Measurements from ENCODE around the gene SLC6A3. TPM values are rescaled to one million over a fixed set of nuclear protein-coding genes. Genes with fewer than 3 reads are reported as not detected.

Gene SLC6A3
- polyA plus RNA-seq, 6 donors from 2014 or later, result 0.09 TPM; not detected in 5

DNA sequence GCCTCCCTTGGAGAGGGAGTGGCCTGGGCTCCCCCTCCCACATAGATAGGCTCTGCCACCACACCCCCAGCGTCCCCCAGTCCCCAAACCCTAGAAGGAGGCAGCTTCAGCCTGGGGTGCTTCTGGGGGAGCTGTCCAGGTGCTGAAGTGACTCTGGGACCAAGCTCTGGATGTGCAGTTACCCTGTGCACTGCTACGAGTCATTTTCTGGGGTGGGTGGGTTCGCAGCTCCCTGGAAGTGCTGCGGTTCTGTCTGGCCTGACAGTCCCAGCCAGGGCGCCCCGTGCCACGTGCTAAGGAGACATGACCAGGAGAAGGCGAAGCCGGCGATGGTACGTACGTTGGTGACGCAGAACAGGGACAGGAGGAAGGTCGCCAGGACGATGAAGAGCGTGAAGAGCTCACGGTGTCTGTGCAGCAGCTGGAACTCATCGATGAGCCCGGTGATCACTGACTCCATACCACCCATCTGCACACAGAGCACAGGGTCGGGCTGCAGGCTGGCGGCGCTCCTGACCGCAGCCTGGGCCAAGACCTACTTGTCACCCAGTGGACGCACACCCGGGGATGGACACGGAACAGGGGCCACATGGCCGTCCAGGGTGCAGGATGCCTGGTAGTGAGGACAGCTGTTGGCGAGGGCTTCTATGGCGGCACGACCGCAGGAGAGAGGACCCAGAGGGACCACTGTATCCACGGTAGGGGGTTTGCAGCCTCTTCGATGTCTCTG lies 35.7 kb downstream of the SLC6A3 start:
- H3K36me3 Mint-ChIP-seq, result no peaks in the 10 kb centered on the region
- peak overlapping the region in 1 of 6 donors; percentile 38 for H3K27ac Mint-ChIP-seq
- peaks cover 26 to 49% (median 46%) of the 10 kb centered on the region in 3 donors for H3K27me3 Mint-ChIP-seq
- DNase-seq (no peak), ATAC-seq (ENCODE audit: low read depth in 2 of 2) (peak; percentile 23 to 30)
- H3K9me3 Mint-ChIP-seq, result peaks cover 0 to 1% (median 0%) of the 10 kb centered on the region in 7 donors
- H3K4me1 Mint-ChIP-seq, result peaks cover 7 to 11% (median 8%) of the 10 kb centered on the region in 3 donors
- H3K4me3 Mint-ChIP-seq, result peak overlapping the region in 2 of 8 donors; percentile 53 to 76

DNA sequence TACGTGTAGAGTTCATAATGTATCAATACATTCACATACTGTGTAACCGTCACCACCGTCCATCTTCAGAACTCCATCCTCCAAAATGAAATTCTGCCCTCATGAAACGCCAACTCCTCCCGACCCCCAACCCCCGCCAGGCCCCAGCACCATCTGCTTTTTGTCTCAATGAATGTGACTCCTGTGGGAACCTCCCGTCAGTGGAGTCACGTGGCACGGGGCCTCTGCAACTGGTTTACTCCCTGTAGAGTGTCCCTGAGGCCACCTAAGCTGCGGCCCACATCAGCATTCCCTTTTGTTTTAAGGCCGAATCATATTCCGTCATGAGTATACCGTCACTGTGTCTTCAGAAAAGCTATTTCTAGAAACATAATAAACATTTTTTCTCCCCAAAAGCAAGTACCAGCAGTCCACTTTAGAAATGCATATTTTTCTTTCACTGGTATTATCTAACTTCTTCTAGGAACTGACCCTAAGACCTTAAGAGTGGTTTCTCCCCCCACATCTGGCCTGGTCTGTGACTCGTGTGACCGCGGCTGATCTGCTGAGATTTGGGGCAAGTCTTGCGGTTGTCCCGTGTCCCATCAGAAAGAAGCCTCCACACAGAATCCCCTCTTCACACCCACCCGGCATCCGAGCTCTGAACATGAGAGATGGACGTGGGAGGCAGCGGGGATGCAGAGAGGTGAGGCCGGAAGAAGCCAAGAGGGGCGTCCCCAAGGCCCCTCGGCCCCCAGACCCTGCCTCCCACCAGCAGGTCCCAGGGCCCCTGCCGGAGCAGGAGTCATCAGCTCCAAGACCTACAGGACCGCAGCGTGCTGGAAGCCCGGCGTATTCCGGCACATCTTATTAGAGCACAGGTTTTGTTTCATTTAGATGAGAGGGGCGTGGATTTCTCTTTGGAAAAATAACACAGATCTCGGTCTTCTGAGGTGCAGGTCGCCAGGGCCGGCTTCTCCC lies 38.3 kb downstream of the SLC6A3 start:
- Mint-ChIP-seq H3K4me3 (no peak overlapping the region), H3K9me3 (no peaks in the 10 kb centered on the region), H3K4me1 (peaks cover 4 to 6% (median 6%) of the 10 kb centered on the region in 3 donors), H3K36me3 (no peaks in the 10 kb centered on the region), H3K27me3 (peaks cover 33 to 53% (median 50%) of the 10 kb centered on the region in 3 donors), H3K27ac (no peak overlapping the region)
- ATAC-seq (ENCODE audit: low read depth in 2 of 2) (no peak), DNase-seq (no peak)

DNA sequence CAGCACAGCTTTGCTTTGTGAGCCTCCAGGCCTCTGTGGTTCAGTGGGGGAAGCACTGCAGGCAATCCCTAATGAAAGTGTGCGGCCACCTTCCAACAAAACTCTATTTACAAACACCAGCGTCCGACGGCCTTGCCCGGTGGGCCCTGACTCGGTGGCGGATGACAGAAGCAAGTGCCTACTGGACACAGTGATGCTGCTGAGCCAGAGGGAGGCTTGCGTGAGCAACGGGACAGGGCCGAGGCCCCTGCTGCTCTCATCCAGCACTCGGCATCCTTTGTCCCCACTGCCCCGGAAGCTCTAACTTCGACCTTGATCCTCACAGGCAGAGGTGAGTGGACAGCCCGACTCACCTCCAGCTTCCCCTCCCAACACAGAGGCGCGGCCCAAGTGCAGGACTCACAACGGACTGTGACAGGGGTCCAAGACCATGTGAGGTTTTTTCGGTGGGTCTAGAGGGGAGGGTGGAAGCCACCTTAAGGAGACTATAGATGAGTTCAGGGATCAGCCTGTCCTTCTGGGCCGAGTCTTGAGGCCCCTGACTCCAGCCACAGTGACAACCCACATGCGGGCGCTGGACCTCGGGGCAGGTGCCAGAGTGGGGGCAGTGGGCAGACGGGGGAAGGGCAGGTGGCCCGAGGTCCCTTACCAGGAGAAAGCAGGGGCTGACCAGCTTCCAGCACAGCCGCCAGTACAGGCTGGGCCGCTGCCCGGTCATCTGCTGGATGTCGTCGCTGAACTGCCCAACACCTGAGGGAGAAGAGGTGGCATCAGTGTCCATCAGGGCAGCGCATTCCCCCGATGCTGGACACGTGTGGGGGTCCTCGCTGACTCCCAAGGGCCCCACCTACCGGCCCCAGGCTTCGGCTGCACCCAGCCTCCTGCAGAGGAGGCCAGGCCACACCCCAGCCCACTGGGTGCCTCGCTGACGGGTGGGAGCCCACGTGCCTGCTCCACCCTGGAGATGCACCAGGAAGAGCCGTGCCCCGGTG lies 39.4 kb downstream of the SLC6A3 start:
- Mint-ChIP-seq H3K9me3 (no peaks in the 10 kb centered on the region), H3K27ac (no peak overlapping the region), H3K4me3 (peak overlapping the region in 1 of 8 donors; percentile 9), H3K36me3 (no peaks in the 10 kb centered on the region), H3K27me3 (peaks cover 26 to 44% (median 42%) of the 10 kb centered on the region in 3 donors), H3K4me1 (peaks cover 2 to 5% (median 3%) of the 10 kb centered on the region in 3 donors)
- ATAC-seq (ENCODE audit: low read depth in 2 of 2), result no peak
- no peak for DNase-seq

DNA sequence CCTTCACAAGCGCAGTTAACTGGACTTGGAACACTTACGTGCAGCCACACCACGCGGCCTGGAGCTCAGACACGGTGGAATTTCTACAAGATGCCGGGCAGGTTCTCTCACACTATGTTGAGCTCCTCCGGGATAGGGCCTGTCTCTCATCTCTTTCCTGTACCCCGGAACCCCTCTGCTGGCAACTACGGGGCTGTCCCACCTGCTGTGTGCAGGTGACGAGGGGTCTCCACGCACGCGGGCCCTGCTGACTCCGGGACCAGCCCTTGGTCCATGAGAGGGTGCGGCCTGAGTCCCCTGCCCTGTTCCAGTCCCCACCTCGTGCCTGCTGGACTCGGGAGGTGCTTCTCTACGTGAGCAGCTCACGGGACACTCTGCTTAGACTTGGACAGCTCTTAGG lies 40.1 kb downstream of the SLC6A3 start:
- H3K36me3 Mint-ChIP-seq, result no peaks in the 10 kb centered on the region
- ATAC-seq (ENCODE audit: low read depth in 2 of 2) (no peak), DNase-seq (no peak)
- H3K4me3 Mint-ChIP-seq, result no peak overlapping the region
- peaks cover 22 to 38% (median 36%) of the 10 kb centered on the region in 3 donors for H3K27me3 Mint-ChIP-seq
- H3K4me1 Mint-ChIP-seq, result peaks cover 2 to 5% (median 3%) of the 10 kb centered on the region in 3 donors
- H3K9me3 Mint-ChIP-seq, result no peaks in the 10 kb centered on the region
- no peak overlapping the region for H3K27ac Mint-ChIP-seq

DNA sequence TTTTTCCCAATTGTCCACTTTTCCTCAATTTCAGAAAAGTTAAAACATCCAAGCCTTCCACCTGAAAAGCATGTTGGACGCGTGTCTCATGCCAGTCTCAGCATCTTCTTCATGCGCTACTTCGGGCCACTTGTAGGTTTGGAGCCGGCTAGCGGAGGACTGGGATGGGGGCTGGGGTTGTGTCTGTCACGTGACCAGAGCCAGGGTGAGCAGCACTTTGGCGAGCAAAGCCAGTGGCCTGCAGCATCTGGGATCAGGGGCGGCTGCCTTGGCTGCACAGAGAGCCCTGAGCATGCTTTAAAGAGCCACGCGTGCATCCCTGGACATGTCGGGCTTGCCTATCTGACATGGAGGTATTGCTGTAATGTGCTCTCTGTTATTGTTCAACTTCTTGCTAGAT lies 41.2 kb downstream of the SLC6A3 start:
- ATAC-seq (ENCODE audit: low read depth in 2 of 2), result no peak
- peaks cover 22 to 39% (median 37%) of the 10 kb centered on the region in 3 donors for H3K27me3 Mint-ChIP-seq
- H3K4me1 Mint-ChIP-seq, result peaks cover 0 to 3% (median under 1%) of the 10 kb centered on the region in 3 donors
- no peak overlapping the region for H3K27ac Mint-ChIP-seq
- no peak for DNase-seq
- no peak overlapping the region for H3K4me3 Mint-ChIP-seq
- H3K36me3 Mint-ChIP-seq, result no peaks in the 10 kb centered on the region
- peaks cover 0 to 1% (median 0%) of the 10 kb centered on the region in 7 donors for H3K9me3 Mint-ChIP-seq

DNA sequence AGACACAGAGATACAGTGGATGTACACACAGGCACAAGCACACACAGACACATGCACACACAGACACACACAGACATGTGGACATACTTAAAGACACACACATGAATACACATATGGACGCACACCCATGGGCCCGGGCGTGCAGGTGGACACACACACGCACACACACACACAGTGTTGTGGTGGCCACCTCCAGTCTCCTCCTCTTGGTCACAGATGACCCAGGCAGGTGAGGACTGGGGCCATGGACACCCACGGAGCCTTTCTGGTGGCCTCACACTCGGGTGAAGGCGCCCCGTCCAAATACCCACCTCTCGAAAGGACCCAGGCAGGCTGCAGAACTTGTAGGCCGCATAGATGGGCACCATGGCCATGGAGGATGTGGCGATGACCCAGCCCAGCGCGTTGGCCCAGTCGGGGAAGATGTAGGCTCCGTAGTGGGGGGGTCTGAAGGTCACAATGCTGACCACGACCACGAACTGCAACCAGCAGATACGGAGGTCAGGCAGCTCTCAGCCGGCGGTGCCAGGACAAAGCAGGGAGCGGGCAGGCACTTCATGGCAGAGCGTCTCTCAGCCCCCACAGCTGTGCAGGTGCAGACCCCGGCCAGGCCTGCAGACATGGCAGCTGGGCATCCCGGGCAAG lies 42.5 kb downstream of the SLC6A3 start:
- Mint-ChIP-seq H3K36me3 (no peaks in the 10 kb centered on the region), H3K27ac (no peak overlapping the region), H3K4me1 (peaks cover 0 to 3% (median 0%) of the 10 kb centered on the region in 3 donors), H3K4me3 (no peak overlapping the region), H3K9me3 (peaks cover 0 to 7% (median 0%) of the 10 kb centered on the region in 7 donors), H3K27me3 (peaks cover 21 to 32% (median 29%) of the 10 kb centered on the region in 3 donors)
- no peak for DNase-seq
- no peak for ATAC-seq (ENCODE audit: low read depth in 2 of 2)

DNA sequence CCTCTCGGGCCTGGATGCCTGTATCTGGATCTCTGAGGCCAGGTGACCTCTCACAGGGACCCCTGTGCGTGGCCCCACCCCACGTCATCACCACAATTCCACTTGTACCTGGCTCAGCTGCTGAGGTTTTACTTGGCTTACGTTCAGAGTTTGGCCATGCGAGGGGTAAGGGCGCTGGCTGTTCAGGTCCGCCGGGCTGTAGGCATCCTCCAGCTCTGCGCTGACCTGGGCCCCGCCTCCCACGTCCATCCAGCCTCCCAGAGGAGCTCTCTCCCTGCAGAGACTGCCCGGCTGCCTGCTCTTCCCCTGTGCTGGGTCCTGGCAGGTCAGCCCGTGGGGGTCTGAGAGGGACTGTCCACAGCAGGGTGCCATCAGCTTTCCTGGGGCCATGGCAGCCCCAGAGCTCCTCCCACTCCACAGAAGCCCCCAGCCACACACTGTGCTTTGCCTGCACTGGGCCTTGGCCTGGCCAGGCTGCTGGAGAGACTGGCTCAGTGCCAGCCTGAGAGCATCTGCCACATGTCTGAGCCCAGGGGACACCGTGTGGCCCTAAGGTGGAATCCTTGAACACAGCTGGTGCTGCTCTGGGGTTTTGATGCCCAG lies 43.6 kb downstream of the SLC6A3 start:
- ATAC-seq (ENCODE audit: low read depth in 2 of 2) (no peak), DNase-seq (no peak)
- H3K27ac Mint-ChIP-seq, result no peak overlapping the region

DNA sequence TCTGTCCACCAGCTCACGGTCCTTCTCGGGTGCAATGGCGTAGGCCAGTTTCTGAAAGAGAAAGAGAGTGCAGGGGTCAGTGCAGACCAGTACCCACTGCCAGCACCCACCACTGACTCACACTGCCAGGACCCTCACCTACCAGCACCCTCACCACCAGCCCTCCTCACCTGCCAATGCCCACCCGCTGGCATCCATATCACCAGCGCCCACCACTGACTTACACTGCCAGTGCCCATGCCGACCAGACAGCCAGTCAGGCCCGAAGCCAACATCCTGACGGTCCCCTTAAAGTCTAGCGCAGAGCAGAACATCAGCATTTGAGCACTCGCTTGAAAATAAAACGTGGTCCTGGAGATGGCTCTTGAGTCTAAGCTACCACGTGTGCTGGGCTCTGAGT lies 44.3 kb downstream of the SLC6A3 start:
- peaks cover 25 to 29% (median 28%) of the 10 kb centered on the region in 3 donors for H3K27me3 Mint-ChIP-seq
- H3K36me3 Mint-ChIP-seq, result no peaks in the 10 kb centered on the region
- ATAC-seq (ENCODE audit: low read depth in 2 of 2), result no peak
- no peak for DNase-seq
- H3K9me3 Mint-ChIP-seq, result peaks cover 0 to 7% (median 0%) of the 10 kb centered on the region in 7 donors
- peaks cover 0 to 3% (median 0%) of the 10 kb centered on the region in 3 donors for H3K4me1 Mint-ChIP-seq
- H3K4me3 Mint-ChIP-seq, result no peak overlapping the region
- no peak overlapping the region for H3K27ac Mint-ChIP-seq

More for the DNA sequence above, 43.6 kb downstream of the SLC6A3 start:
- Mint-ChIP-seq H3K4me1 (peaks cover 0 to 3% (median 0%) of the 10 kb centered on the region in 3 donors), H3K27me3 (peaks cover 21 to 27% (median 23%) of the 10 kb centered on the region in 3 donors), H3K4me3 (no peak overlapping the region), H3K36me3 (no peaks in the 10 kb centered on the region), H3K9me3 (peaks cover 0 to 7% (median 0%) of the 10 kb centered on the region in 7 donors)

DNA sequence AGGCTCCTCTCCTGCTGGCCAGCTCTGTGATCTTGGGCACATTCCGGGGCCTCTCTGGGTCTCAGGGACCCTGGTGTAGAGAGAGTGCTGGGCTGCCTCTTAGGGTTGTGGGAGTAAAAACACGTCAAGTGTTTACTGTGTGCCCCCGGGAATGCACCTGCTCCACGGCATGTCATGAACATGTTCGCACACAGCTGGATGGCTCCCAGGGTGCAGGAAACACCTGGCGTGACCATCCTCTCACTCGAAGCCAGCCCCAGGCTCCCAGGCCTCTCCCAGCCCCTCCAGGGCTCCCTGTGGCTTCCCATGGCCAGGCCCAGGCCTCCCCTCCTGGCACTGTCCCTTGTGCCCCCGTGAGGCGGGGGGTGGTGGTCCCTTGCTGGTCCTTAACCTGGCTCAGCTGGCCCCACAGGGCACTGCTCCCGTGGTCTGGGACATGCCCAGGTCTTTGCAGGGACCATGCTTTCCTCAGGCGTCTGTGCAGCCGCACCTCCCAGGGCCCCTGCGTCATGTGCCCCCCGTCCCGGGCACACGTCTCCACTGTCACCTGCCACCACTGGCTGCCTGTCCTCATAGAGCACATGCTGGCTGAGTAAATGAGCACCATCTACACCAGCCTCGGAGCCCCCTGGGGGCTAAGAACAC lies 44.9 kb downstream of the SLC6A3 start:
- no peak for DNase-seq
- H3K4me3 Mint-ChIP-seq, result no peak overlapping the region
- peaks cover 0 to 3% (median 0%) of the 10 kb centered on the region in 3 donors for H3K4me1 Mint-ChIP-seq
- no peaks in the 10 kb centered on the region for H3K36me3 Mint-ChIP-seq
- H3K27ac Mint-ChIP-seq, result no peak overlapping the region
- H3K9me3 Mint-ChIP-seq, result peaks cover 0 to 7% (median 0%) of the 10 kb centered on the region in 7 donors
- peaks cover 28 to 34% (median 34%) of the 10 kb centered on the region in 3 donors for H3K27me3 Mint-ChIP-seq
- ATAC-seq (ENCODE audit: low read depth in 2 of 2), result no peak

DNA sequence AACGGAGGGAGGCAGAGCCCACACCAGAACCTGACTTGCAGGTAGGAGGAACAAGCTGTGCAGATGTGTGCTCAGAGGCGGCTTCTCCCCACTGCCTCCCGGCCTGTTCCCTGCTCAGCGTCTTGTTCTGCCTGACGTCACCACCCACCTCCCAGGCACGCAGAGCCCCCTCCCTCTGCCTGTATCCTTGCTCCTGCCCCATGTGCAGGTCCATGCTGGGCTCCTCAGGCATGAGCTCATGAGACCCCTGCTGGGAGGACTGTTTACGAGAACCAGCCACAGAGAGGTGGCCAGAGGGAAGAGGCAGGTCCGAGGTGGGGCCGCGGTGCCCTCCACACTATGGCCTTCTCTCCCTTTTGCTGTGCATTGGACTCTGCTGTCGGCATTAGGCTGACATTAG lies 45.5 kb downstream of the SLC6A3 start:
- H3K4me3 Mint-ChIP-seq, result peak overlapping the region in 2 of 8 donors; percentile 57 to 69

DNA sequence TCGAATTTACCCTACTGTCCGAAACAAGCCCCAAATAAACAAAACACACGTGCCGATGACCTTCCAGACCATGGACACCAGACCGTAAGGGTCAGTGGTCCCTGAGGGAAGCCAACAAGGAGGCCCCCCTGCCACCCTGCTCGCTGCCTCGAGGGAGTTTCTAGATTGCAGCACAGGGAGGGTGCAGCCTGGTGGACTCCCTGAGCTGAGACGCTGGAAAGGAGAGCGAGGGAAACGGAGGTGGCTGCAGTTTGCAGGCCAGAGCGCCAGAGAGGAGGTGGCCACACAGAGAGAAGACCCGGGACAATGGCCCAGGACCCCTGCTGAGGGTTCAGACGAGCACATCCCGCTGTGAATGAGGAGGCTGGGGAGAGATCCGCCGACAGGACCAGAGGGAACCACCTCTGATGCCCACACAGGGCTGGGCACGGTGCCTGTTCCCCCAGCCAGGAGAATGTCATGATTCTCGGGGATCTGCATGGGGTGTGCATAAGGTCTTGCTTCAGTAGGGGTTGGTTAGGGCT lies 48.9 kb downstream of the SLC6A3 start:
- H3K27me3 Mint-ChIP-seq, result peaks cover 22 to 51% (median 46%) of the 10 kb centered on the region in 3 donors
- no peak overlapping the region for H3K27ac Mint-ChIP-seq
- no peak overlapping the region for H3K4me3 Mint-ChIP-seq
- H3K36me3 Mint-ChIP-seq, result no peaks in the 10 kb centered on the region
- peaks cover 0 to 7% (median 0%) of the 10 kb centered on the region in 7 donors for H3K9me3 Mint-ChIP-seq
- ATAC-seq (ENCODE audit: low read depth in 2 of 2), result no peak
- no peak for DNase-seq
- H3K4me1 Mint-ChIP-seq, result peaks cover 0 to 9% (median 4%) of the 10 kb centered on the region in 3 donors

More for the DNA sequence above, 45.5 kb downstream of the SLC6A3 start:
- H3K9me3 Mint-ChIP-seq, result peaks cover 0 to 7% (median 0%) of the 10 kb centered on the region in 7 donors
- ATAC-seq (ENCODE audit: low read depth in 2 of 2) (no peak), DNase-seq (no peak)
- H3K27me3 Mint-ChIP-seq, result peaks cover 26 to 39% (median 36%) of the 10 kb centered on the region in 3 donors
- H3K36me3 Mint-ChIP-seq, result no peaks in the 10 kb centered on the region
- H3K27ac Mint-ChIP-seq, result peak overlapping the region in 1 of 6 donors; percentile 59
- H3K4me1 Mint-ChIP-seq, result peaks cover 0 to 3% (median 0%) of the 10 kb centered on the region in 3 donors

Measured in naive B cell (primary cell).